SKM-1 treated with dmso at 0.1 percent for 144 hours (cell line): ENCODE results near the gene RASD1.
"Not testable (repeated sequence)": the region's sequence is repeated elsewhere in the genome, so short reads cannot be mapped to it uniquely, and the experiment has no call there.

Experiments used
- DNase-seq: peaks from one replicate; lab custom pipeline; 2025; ENCODE audit not compliant: unreplicated experiment; lab: John Stamatoyannopoulos, UW

The RASD1 gene

GRCh38 chr17:17497845-17498520 lies 1.8 kb upstream of the RASD1 start:
- DNase-seq, result no peak

- no peak for DNase-seq
Measured at GRCh38 chr17:17497065-17497844, 1.1 kb upstream of the RASD1 start.

- no peak for DNase-seq
Measured at GRCh38 chr17:17495536-17496188, 533 bp downstream of the RASD1 start.

GRCh38 chr17:17494870-17495535 lies 1.2 kb downstream of the RASD1 start:
- DNase-seq, result no peak

GRCh38 chr17:17494499-17494869 lies 1.7 kb downstream of the RASD1 start:
- DNase-seq, result no peak

- DNase-seq, result no peak
Measured at GRCh38 chr17:17493986-17494466, 2.2 kb downstream of the RASD1 start.

GRCh38 chr17:17493249-17493985 lies 2.8 kb downstream of the RASD1 start:
- DNase-seq, result no peak

- DNase-seq, result no peak
Measured at GRCh38 chr17:17492571-17492970, 3.6 kb downstream of the RASD1 start.

- DNase-seq, result no peak
Measured at GRCh38 chr17:17492085-17492484, 4.1 kb downstream of the RASD1 start.

- DNase-seq, result no peak
Measured at GRCh38 chr17:17491546-17491988, 4.6 kb downstream of the RASD1 start.

- DNase-seq, result no peak
Measured at GRCh38 chr17:17491031-17491471, 5.1 kb downstream of the RASD1 start.

- no peak for DNase-seq
Measured at GRCh38 chr17:17487998-17488397, 8.2 kb downstream of the RASD1 start.

- DNase-seq, result not testable (repeated sequence)
Measured at GRCh38 chr17:17486416-17486815, 9.8 kb downstream of the RASD1 start.

- no peak for DNase-seq
Measured at GRCh38 chr17:17485420-17485819, 10.8 kb downstream of the RASD1 start.

GRCh38 chr17:17484451-17484899 lies 11.7 kb downstream of the RASD1 start:
- DNase-seq, result no peak

- no peak for DNase-seq
Measured at GRCh38 chr17:17481860-17482259, 14.3 kb downstream of the RASD1 start.

- DNase-seq, result no peak
Measured at GRCh38 chr17:17480593-17481148, 15.5 kb downstream of the RASD1 start.

- no peak for DNase-seq
Measured at GRCh38 chr17:17479209-17479608, 17.0 kb downstream of the RASD1 start.

GRCh38 chr17:17476865-17477467 lies 19.2 kb downstream of the RASD1 start, which contains the start of gene MED9:
TSS of gene MED9 (plus strand) at chr17:17477000. CDS start at chr17:17477042, 42 bp downstream.
- peak; percentile 74 for DNase-seq

- DNase-seq, result no peak
Measured at GRCh38 chr17:17474341-17474740, 21.9 kb downstream of the RASD1 start.
